Measurements from ENCODE around the gene ACVR1C. TPM values are rescaled to one million over a fixed set of nuclear protein-coding genes. Genes with fewer than 3 reads are reported as not detected.

The ACVR1C gene
- total and polyA plus RNA-seq, 2 of the 8 experiments (the other 6 are each of a cell fraction or from before 2014, with no cell fraction given): 0.21 to 0.52 TPM

GRCh38 chr2:157628477-157629415, at the start of gene ACVR1C (continued):
- TF ChIP-seq TCF12 (IDR thresholded peaks at IDR 0.05; ENCODE audit: low read depth, low read length) (no peak), EGR1 (IDR thresholded peaks at IDR 0.05; ENCODE audit: borderline replicate concordance, low read depth, low read length) (0 out of 2 replicates have a peak, but pooled peaks have one; percentile 8)

Measured in H1 (cell line).